HepG2 (cell line): ENCODE measurements around the gene BDP1. TPM values are rescaled to one million over a fixed set of nuclear protein-coding genes. Genes with fewer than 3 reads are reported as not detected.

Experiments used
- ARNT2 ChIP-seq: sonication (generic); formaldehyde crosslinking; IDR thresholded peaks from 2 replicates; pipeline ENCODE4 v1.8.0; 2022; ENCODE audit warnings: mild to moderate bottlenecking, low read depth, missing genetic modification reagents, moderate library complexity
- CBFB ChIP-seq: sonication (generic); formaldehyde crosslinking; IDR thresholded peaks from 2 replicates; pipeline ENCODE4 v1.4.0; 2020; ENCODE audit warnings: missing genetic modification reagents
- CEBPG ChIP-seq: IDR thresholded peaks from 2 replicates; pipeline ENCODE4 v1.6.1; 2016
- DBP ChIP-seq: sonication (generic); formaldehyde crosslinking; IDR thresholded peaks from 2 replicates; pipeline ENCODE4 v1.4.0; 2020; ENCODE audit warnings: missing genetic modification reagents; ENCODE audit errors: not compliant biosample characterization
- FOXA3 ChIP-seq: IDR thresholded peaks from 2 replicates; pipeline ENCODE4 v1.6.1; 2016; ENCODE audit warnings: missing genetic modification reagents, missing compliant biosample characterization
- GATAD2A ChIP-seq: IDR thresholded peaks from 2 replicates; pipeline ENCODE4 v1.6.1; 2016
- HDAC2 ChIP-seq: sonication (generic); formaldehyde crosslinking; IDR thresholded peaks from 2 replicates; pipeline ENCODE4 v1.4.0; 2020; ENCODE audit warnings: missing genetic modification reagents
- HMG20A ChIP-seq: IDR thresholded peaks from 2 replicates; pipeline ENCODE4 v1.6.1; 2016; ENCODE audit warnings: borderline replicate concordance
- HNF4A ChIP-seq: sonication (generic); formaldehyde crosslinking; IDR thresholded peaks from 2 replicates; pipeline ENCODE4 v1.4.0; 2020; ENCODE audit warnings: missing genetic modification reagents
- NFIC ChIP-seq: IDR thresholded peaks from 2 replicates; pipeline ENCODE4 v1.6.1; 2012; ENCODE audit warnings: mild to moderate bottlenecking, low read length, inconsistent platforms
- PHB2 ChIP-seq: fragments of 450-650 bp; IDR thresholded peaks from 2 replicates; pipeline ENCODE4 v1.6.1; 2018; ENCODE audit not compliant: partially characterized antibody
- POGZ ChIP-seq: sonication (generic); formaldehyde crosslinking; IDR thresholded peaks from 2 replicates; pipeline ENCODE4 v1.4.0; 2020; ENCODE audit warnings: mild to moderate bottlenecking, missing genetic modification reagents
- PRDM10 ChIP-seq: sonication (generic); formaldehyde crosslinking; IDR thresholded peaks from 2 replicates; pipeline ENCODE4 v1.4.0; 2020; ENCODE audit warnings: low read depth, missing genetic modification reagents
- RARA ChIP-seq: IDR thresholded peaks from 2 replicates; pipeline ENCODE4 v1.6.1; 2016; ENCODE audit warnings: missing genetic modification reagents, missing compliant biosample characterization
- RXRB ChIP-seq: IDR thresholded peaks from 2 replicates; pipeline ENCODE4 v1.6.1; 2016; ENCODE audit warnings: borderline replicate concordance, missing genetic modification reagents, missing compliant biosample characterization
- SALL1 ChIP-seq: sonication (generic); formaldehyde crosslinking; IDR thresholded peaks from 2 replicates; pipeline ENCODE4 v1.8.0; 2022; ENCODE audit warnings: mild to moderate bottlenecking, missing genetic modification reagents
- SIX1 ChIP-seq: sonication (generic); formaldehyde crosslinking; IDR thresholded peaks from 2 replicates; pipeline ENCODE4 v1.4.0; 2020; ENCODE audit warnings: missing genetic modification reagents, borderline replicate concordance
- SNAI1 ChIP-seq: sonication (generic); formaldehyde crosslinking; IDR thresholded peaks from 2 replicates; pipeline ENCODE4 v1.5.0; 2020; ENCODE audit warnings: mild to moderate bottlenecking, missing genetic modification reagents, borderline replicate concordance
- SRF ChIP-seq: IDR thresholded peaks from 2 replicates; pipeline ENCODE4 v1.6.1; 2011; ENCODE audit warnings: mild to moderate bottlenecking, low read depth, low read length, moderate library complexity
- THRA ChIP-seq: sonication (generic); formaldehyde crosslinking; IDR thresholded peaks from 2 replicates; pipeline ENCODE4 v1.4.0; 2020; ENCODE audit warnings: missing genetic modification reagents, borderline replicate concordance
- ZKSCAN5 ChIP-seq: sonication (generic); formaldehyde crosslinking; IDR thresholded peaks from 2 replicates; pipeline ENCODE4 v1.5.1; 2020; ENCODE audit warnings: mild to moderate bottlenecking, missing genetic modification reagents
- ZNF367 ChIP-seq: sonication (generic); formaldehyde crosslinking; IDR thresholded peaks from 2 replicates; pipeline ENCODE4 v1.4.0; 2020; ENCODE audit warnings: missing genetic modification reagents, borderline replicate concordance
- ZNF652 ChIP-seq: IDR thresholded peaks from 2 replicates; pipeline ENCODE4 v1.6.1; 2016; ENCODE audit warnings: low read depth, borderline replicate concordance
- ZNF747 ChIP-seq: sonication (generic); formaldehyde crosslinking; IDR thresholded peaks from 2 replicates; pipeline ENCODE4 v1.8.1; 2023; ENCODE audit warnings: missing genetic modification reagents, mild to moderate bottlenecking, borderline replicate concordance
- ZNF749 ChIP-seq: sonication (generic); formaldehyde crosslinking; IDR thresholded peaks from 2 replicates; pipeline ENCODE4 v1.8.0; 2022; ENCODE audit warnings: mild to moderate bottlenecking, missing genetic modification reagents, moderate library complexity, borderline replicate concordance
- ZNF800 ChIP-seq: sonication (generic); formaldehyde crosslinking; IDR thresholded peaks from 2 replicates; pipeline ENCODE4 v1.4.0; 2020; ENCODE audit warnings: missing genetic modification reagents
- polyA plus RNA-seq, 8 experiments: library from polyadenylated mRNA; depleted of rRNA in 3 of 8; stranded (reverse) in 7 of 8; unstranded in 1 of 8; fragments of >200 nt; fragmentation: Illumina TruSeq in 4 of 8; extraction: Trizol in 4 of 8; gene quantifications; 2 replicates each; pipeline versions ENCODE4 v1.2.1 to v1.2.3, GENCODE V29; 2011 to 2016; ENCODE audit warnings: low read depth in 4 of 8, missing spikeins in 1 of 8, mixed read lengths in 1 of 8; ENCODE audit not compliant: insufficient read depth in 1 of 8
- total RNA-seq, 5 experiments: library from RNA; depleted of rRNA; stranded (reverse); fragments of >200 nt; fragmentation: Illumina TruSeq; extraction: Trizol; gene quantifications; 2 replicates each; pipeline ENCODE4 v1.2.3, GENCODE V29; 2016; ENCODE audit warnings: low read depth in 1 of 5

Gene BDP1
- total and polyA plus RNA-seq, 2 of the 13 experiments (the other 11 are each of a cell fraction or from before 2014, with no cell fraction given) = 10.2 to 22.4 TPM

- TF ChIP-seq ZNF800 (no peak), HDAC2 (CRISPR knock-in tag) (peak; percentile 26; the same call in 1 of the 2 replicates), ZNF749 (CRISPR knock-in tag) (no peak), HMG20A (CRISPR knock-in tag) (peak; percentile 70; the same call in 1 of the 2 replicates), CEBPG (CRISPR knock-in tag) (0 out of 2 replicates have a peak, but pooled peaks have one; percentile 33), SIX1 (CRISPR knock-in tag) (no peak), ZNF652 (CRISPR knock-in tag) (no peak), SALL1 (CRISPR knock-in tag) (no peak), RARA (peak; percentile 67), ZKSCAN5 (CRISPR knock-in tag) (no peak), NFIC (peak; percentile 68; the same call in 1 of the 2 replicates), CBFB (CRISPR knock-in tag) (no peak), PRDM10 (CRISPR knock-in tag) (no peak), ARNT2 (CRISPR knock-in tag) (no peak), HNF4A (CRISPR knock-in tag) (peak; percentile 26), PHB2 (no peak), DBP (CRISPR knock-in tag) (no peak), GATAD2A (peak; percentile 75), THRA (peak; percentile 61; the same call in 1 of the 2 replicates), SNAI1 (CRISPR knock-in tag) (no peak), RXRB (CRISPR knock-in tag) (peak; percentile 52; the same call in 1 of the 2 replicates), POGZ (CRISPR knock-in tag) (no peak), SRF (no peak), ZNF367 (no peak), ZNF747 (CRISPR knock-in tag) (no peak), FOXA3 (CRISPR knock-in tag) (peak; percentile 99)
Measured at GRCh38 chr5:71482132-71482531, 26.7 kb downstream of the BDP1 start (continued).
